ENCODE data around the gene PRCD. TPM values are rescaled to one million over a fixed set of nuclear protein-coding genes. Genes with fewer than 3 reads are reported as not detected.
A peak's percentile ranks its signal among the peaks of the same experiment; 100 is the strongest.
"Not testable (repeated sequence)": the region's sequence is repeated elsewhere in the genome, so short reads cannot be mapped to it uniquely, and the experiment has no call there.

The PRCD gene
- polyA plus RNA-seq, 3 donors: 1.6 to 14.4 (median 4.7) TPM

DNA sequence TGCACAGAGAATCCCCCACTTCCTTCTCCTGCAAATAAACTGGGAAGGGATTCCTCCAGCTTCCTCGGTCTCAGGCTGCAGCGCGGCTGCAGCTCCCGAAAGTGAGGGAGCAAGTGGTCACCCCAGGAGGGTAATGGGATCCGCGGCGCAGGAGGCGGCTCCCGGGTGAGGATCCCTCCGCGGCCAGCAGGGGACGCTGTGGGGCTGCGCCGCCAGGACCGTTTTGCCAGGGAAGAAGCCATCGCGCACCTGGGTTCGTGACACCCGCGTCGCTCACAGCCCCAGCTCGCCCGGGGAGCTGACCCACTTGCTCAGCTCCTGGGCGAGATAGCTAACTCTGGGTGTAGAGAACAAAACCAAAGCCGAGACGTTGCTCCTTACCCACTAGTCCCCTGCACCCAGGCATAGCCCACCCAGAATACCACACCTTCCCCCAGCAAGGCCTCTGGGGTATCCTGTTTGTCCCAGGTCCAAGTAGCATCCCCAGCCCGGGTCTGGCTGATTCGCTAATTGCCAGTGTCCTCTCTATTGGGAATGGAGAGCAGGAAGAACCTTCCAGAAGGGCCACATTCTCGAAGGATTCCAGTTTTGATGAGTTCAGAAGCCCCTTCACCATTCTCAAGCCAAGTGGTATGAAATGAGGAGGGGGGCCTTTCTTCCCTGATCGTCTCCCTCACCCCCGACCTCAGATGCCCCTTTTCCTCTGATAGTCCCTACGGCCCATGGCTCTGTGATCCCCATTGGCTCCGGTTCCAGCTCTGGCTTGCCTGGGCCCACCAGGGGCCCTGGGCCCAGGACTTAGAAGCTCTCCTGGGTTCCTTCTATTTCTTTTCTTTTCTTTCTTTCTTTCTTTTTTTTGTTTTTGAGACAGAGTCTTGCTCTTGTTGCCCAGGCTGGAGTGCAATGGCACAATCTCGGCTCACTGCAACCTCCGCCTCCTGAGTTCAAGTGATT lies 16.5 kb upstream of the PRCD start:
- WGBS, 3 donors: 19 to 23% (median 22%) methylated on average over 35 of the region's 35 CpGs
- H3K27ac ChIP-seq (ENCODE audit: low read depth, low read length): no peak overlapping the region

GRCh38 chr17:76524598-76525512 lies 15.0 kb upstream of the PRCD start:
- 24 to 60% (median 53%) methylated on average over 22 to 25 of the region's 25 CpGs for WGBS, 3 donors
- H3K27ac ChIP-seq (ENCODE audit: low read depth, low read length): no peak overlapping the region

GRCh38 chr17:76525513-76525833 lies 14.4 kb upstream of the PRCD start:
- WGBS, 3 donors: 81 to 87% (median 83%) methylated on average over 8 of the region's 8 CpGs
- H3K27ac ChIP-seq (ENCODE audit: low read depth, low read length): not testable (repeated sequence)

- H3K27ac ChIP-seq (ENCODE audit: low read depth, low read length): not testable (repeated sequence)
- 50 to 70% (median 61%) methylated on average over 6 to 9 of the region's 9 CpGs for WGBS, 3 donors
Measured at GRCh38 chr17:76527016-76527415, 12.8 kb upstream of the PRCD start.

- WGBS, 3 donors: 14 to 38% (median 18%) methylated on average over 26 of the region's 26 CpGs
- H3K27ac ChIP-seq (ENCODE audit: low read depth, low read length): no peak overlapping the region
Measured at GRCh38 chr17:76527430-76528111, 12.3 kb upstream of the PRCD start.

DNA sequence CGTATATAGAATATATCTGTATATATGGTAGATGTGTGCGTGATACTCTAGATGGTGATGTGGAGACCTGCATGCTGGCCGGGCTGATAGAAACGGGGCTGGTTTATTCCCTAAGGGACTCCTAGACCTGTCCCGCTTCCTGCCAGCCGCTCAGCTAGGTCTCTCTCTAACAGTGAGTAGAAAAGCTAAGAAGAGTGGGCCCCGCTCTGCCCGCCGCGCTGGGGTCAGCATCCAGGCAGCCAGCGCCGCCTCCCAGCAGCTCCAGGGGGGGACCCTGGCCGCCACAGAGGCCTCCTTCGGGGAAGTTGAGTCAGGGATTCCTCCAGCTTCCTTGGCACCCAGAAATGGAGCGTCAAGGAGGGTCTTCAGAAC lies 11.7 kb upstream of the PRCD start:
- WGBS, 3 donors: 49 to 73% (median 61%) methylated on average over 15 of the region's 15 CpGs
- H3K27ac ChIP-seq (ENCODE audit: low read depth, low read length): peak overlapping the region; percentile 79

DNA sequence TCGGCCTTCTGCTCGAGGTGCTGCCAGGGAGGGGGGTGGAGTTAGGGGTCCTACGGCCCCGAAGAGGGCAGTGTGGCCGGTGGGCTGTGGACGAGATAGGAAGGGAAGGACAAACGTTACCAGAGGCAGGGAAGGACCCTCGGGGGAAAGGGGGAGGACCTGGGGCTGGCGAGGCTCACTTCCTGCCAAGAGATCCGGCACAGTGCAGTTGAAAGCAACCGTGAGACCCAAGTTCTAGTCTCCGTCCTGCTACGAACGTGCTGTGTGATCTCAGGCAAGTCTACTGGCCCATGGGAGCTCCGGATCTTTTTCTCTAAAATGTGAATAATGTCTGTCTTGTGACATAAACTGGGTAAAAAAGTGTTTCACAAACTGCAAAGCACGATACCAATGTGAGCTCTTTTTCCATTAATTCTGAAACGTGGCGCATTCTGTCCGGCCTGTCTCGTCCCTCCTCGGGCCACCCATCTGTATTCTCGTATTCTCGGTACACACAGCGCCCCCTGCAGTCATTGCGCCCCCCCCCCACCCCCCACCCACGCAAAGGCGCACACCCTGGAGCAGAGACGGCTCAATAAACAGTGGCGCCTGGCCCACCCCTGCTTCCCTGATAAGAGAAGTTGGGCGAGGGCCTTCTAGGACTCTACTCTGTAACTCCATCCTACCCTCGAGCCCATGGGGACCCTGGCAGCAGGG lies 11.2 kb upstream of the PRCD start:
- peak overlapping the region; percentile 79 for H3K27ac ChIP-seq (ENCODE audit: low read depth, low read length)
- WGBS, 3 donors: 38 to 59% (median 39%) methylated on average over 31 of the region's 31 CpGs

- 24 to 43% (median 27%) methylated on average over 19 to 20 of the region's 20 CpGs for WGBS, 3 donors
- peak overlapping the region; percentile 80 for H3K27ac ChIP-seq (ENCODE audit: low read depth, low read length)
Measured at GRCh38 chr17:76529224-76530094, 10.4 kb upstream of the PRCD start.

DNA sequence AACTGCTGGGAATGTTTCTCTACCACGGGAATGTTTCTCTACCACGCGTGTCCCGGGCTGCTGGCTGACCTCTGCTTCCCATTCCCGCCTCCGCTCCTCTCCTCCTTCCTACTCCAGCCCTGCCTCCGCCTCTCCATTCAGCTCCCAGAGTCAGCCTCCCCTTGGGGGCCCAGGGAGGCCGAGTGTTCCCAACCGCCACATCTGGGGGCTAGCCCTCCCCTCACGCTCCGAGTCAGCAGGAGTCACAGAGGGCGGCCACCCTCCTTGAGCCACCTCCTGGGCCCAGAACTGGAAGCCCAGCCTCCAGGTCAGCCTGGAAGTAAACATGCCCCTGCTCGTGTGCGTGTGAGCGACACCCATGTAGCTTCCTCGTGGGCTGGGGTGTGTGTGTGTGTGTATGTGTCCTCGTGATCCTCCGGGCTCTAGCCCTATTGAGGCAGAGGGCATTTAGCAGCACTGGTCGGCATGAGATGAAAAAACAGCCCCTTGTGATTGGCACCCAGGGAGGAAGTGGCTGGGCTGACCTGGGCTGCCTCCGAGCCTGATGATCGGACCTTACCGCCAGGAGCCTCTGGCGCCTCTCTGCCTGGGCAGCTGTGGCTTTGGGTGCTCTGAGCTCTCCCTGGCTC lies 9.6 kb upstream of the PRCD start:
- peak overlapping the region; percentile 80 for H3K27ac ChIP-seq (ENCODE audit: low read depth, low read length)
- 42 to 67% (median 44%) methylated on average over 21 to 23 of the region's 23 CpGs for WGBS, 3 donors

GRCh38 chr17:76530811-76531485 lies 8.9 kb upstream of the PRCD start:
- peak overlapping the region; percentile 19 for H3K27ac ChIP-seq (ENCODE audit: low read depth, low read length)
- 78 to 80% (median 79%) methylated on average over 31 to 32 of the region's 32 CpGs for WGBS, 3 donors

DNA sequence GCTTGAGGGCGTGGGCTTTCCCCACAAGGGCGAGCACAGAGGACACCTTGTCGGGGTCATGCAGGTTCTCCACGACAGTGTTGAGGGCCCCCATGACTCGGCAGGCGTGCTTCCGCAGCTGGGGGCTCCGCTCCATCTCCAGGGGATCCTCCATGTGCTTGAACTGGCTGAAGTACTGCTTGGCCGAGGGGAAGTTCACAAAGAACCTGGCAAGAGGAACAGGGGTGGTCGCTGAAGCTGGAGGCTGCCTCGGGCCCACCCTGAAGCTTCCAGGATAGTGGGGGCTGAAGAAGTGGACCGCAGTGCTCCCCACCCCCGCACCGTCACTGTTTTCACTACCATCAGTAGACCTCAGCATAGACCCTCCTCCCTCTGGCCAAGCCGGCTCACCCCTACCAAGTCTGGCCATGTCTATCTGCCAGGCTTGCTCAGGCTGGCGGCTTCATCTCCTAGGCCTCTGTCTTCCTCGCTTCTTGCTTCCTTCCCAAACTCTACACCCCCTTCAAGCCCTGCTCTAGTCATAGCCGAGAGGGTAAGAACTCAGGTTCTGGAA lies 8.3 kb upstream of the PRCD start:
- H3K27ac ChIP-seq (ENCODE audit: low read depth, low read length): no peak overlapping the region
- WGBS, 3 donors: 79 to 85% (median 82%) methylated on average over 18 of the region's 18 CpGs

- H3K27ac ChIP-seq (ENCODE audit: low read depth, low read length): no peak overlapping the region
- WGBS, 3 donors: 75 to 89% (median 80%) methylated on average over 8 of the region's 8 CpGs
Measured at GRCh38 chr17:76532072-76532651, 7.7 kb upstream of the PRCD start.

- WGBS, 3 donors: 95 to 96% (median 96%) methylated on average over 9 of the region's 9 CpGs
- H3K27ac ChIP-seq (ENCODE audit: low read depth, low read length): not testable (repeated sequence)
Measured at GRCh38 chr17:76533640-76534359, 6.0 kb upstream of the PRCD start.

- 57 to 86% (median 70%) methylated on average over 6 to 7 of the region's 7 CpGs for WGBS, 3 donors
Measured at GRCh38 chr17:76534831-76535732, 4.8 kb upstream of the PRCD start.

More at GRCh38 chr17:76534831-76535732, 4.8 kb upstream of the PRCD start:
- no peak overlapping the region for H3K27ac ChIP-seq (ENCODE audit: low read depth, low read length)

Measured in adipose tissue (tissue), 3 donors.